Sigmoid colon (tissue), 4 donors: ENCODE results near the gene RBM4B.

Experiments
- EP300 ChIP-seq, 4 donors: sonication (generic); formaldehyde crosslinking; IDR thresholded peaks; one replicate each; pipeline ENCODE4 v1.6.1; 2017; ENCODE audit warnings: antibody characterized with exemption in 4 of 4
- TF ChIP-seq, protein P1 (sequence below), 4 experiments: fragments of 450-650 bp in 3 of 4; fragments of 200-600 bp in 1 of 4; IDR thresholded peaks; one replicate each; pipeline ENCODE4 v1.5.1; 2016 to 2019; ENCODE audit warnings: antibody characterized with exemption in 4 of 4, mild to moderate bottlenecking in 3 of 4, moderate library complexity in 2 of 4

DNA sequence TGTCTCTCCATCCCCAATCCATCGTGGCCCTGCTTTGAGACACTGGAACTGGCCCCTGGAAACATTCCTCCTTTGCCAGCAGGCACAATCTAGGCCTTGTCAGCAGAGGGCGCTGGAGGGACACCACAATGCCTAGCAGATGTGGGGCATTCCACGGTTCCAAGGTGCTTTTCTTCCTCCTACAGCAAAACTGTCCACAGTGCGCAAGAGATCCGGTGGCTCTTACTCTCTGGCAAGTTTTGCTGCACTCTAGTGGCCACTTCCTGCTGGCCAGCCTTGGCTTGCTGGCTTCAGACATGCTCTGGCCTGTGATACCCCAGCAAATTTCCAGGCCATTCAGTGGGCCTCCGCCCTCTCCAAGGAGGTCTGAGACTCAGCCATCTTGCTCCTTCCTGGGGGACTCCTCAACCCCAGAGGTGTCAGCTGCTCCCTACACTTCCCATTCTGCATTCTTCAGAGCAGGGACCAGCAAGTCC lies 17.1 kb upstream of the RBM4B start:
- no peak for TF ChIP-seq EP300 (IDR thresholded peaks at IDR 0.05)
- TF ChIP-seq, protein P1, sequence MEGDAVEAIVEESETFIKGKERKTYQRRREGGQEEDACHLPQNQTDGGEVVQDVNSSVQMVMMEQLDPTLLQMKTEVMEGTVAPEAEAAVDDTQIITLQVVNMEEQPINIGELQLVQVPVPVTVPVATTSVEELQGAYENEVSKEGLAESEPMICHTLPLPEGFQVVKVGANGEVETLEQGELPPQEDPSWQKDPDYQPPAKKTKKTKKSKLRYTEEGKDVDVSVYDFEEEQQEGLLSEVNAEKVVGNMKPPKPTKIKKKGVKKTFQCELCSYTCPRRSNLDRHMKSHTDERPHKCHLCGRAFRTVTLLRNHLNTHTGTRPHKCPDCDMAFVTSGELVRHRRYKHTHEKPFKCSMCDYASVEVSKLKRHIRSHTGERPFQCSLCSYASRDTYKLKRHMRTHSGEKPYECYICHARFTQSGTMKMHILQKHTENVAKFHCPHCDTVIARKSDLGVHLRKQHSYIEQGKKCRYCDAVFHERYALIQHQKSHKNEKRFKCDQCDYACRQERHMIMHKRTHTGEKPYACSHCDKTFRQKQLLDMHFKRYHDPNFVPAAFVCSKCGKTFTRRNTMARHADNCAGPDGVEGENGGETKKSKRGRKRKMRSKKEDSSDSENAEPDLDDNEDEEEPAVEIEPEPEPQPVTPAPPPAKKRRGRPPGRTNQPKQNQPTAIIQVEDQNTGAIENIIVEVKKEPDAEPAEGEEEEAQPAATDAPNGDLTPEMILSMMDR (IDR thresholded peaks at IDR 0.05): peak; percentile 86 to 96 (median 93)
